Activated CD4-positive, alpha-beta T cell treated with anti-CD3 and anti-CD28 coated beads, Interleukin-2, amount 10 ng/mL, durations not matched to agents 7 days and 5 days (primary cell): ENCODE measurements around the gene SGK1. TPM values are rescaled to one million over a fixed set of nuclear protein-coding genes. Genes with fewer than 3 reads are reported as not detected.
"Not testable (repeated sequence)": the region's sequence is repeated elsewhere in the genome, so short reads cannot be mapped to it uniquely, and the experiment has no call there.

Experiments used
- CTCF ChIA-PET: fragments of 350-600 bp; sonication (Branson Sonifier 250); formaldehyde crosslinking; loops from one replicate; lab custom pipeline; 2021; ENCODE audit warnings: antibody characterized with exemption; lab: Charles Lee
- POLR2A ChIA-PET: fragments of 350-600 bp; sonication (Branson Sonifier 250); formaldehyde crosslinking; loops from one replicate; lab custom pipeline; 2021; ENCODE audit warnings: antibody characterized with exemption; lab: Charles Lee
- DNase-seq: peaks from one replicate; pipeline ENCODE4 v3.0.0-alpha.2; 2020
- H3K27ac Mint-ChIP-seq: one replicate; pipeline ENCODE4 v1.8.0; 2021; ENCODE audit warnings: mild to moderate bottlenecking, moderate library complexity, mixed read lengths
- H3K27me3 Mint-ChIP-seq: one replicate; pipeline ENCODE4 v1.8.0; 2021; ENCODE audit warnings: mixed read lengths
- H3K36me3 Mint-ChIP-seq: one replicate; pipeline ENCODE4 v1.8.0; 2021; ENCODE audit warnings: low read depth, mixed read lengths
- H3K4me1 Mint-ChIP-seq: one replicate; pipeline ENCODE4 v1.8.0; 2021; ENCODE audit warnings: mixed read lengths
- H3K4me3 Mint-ChIP-seq: one replicate; pipeline ENCODE4 v1.8.0; 2021; ENCODE audit warnings: mild to moderate bottlenecking, moderate library complexity, mixed read lengths
- H3K9me3 Mint-ChIP-seq: one replicate; pipeline ENCODE4 v1.8.0; 2021; ENCODE audit warnings: mixed read lengths
- total RNA-seq, 2 experiments: library from RNA; stranded (reverse); gene quantifications; one replicate each; pipeline ENCODE4 v1.2.3, GENCODE V29; 2021

SGK1 gene
- total RNA-seq, 2 experiments from 2014 or later = 12.1 to 12.8 TPM

GRCh38 chr6:134324141-134324540 lies 6.2 kb upstream of the SGK1 start:
- H3K9me3 Mint-ChIP-seq = peaks cover 12% of the 10 kb centered on the region
- H3K4me3 Mint-ChIP-seq = no peak overlapping the region
- no peak overlapping the region for H3K27ac Mint-ChIP-seq
- H3K4me1 Mint-ChIP-seq = no peaks in the 10 kb centered on the region
- CTCF ChIA-PET = interaction anchor here (0.7 to 0.9 kb wide), 2 partner anchors 10 to 11 kb away, joined by 3 read pairs; no protein-coding TSS in a partner anchor
- POLR2A ChIA-PET = no interaction called here
- H3K36me3 Mint-ChIP-seq = peaks cover 4% of the 10 kb centered on the region
- H3K27me3 Mint-ChIP-seq = peaks cover 8% of the 10 kb centered on the region
- no peak for DNase-seq

- Mint-ChIP-seq H3K27me3 (peaks cover 13% of the 10 kb centered on the region), H3K27ac (no peak overlapping the region), H3K4me3 (no peak overlapping the region), H3K9me3 (peaks cover 12% of the 10 kb centered on the region), H3K36me3 (peaks cover 4% of the 10 kb centered on the region), H3K4me1 (no peaks in the 10 kb centered on the region)
- ChIA-PET POLR2A (no interaction called here), CTCF (interaction anchor here (0.7 kb wide), 1 partner anchor 12 kb away, joined by 3 read pairs; no protein-coding TSS in a partner anchor)
- no peak for DNase-seq
Observed at GRCh38 chr6:134323698-134324097, 5.8 kb upstream of the SGK1 start.

- Mint-ChIP-seq H3K9me3 (peaks cover 12% of the 10 kb centered on the region), H3K4me3 (no peak overlapping the region), H3K4me1 (no peaks in the 10 kb centered on the region), H3K36me3 (peaks cover 4% of the 10 kb centered on the region), H3K27ac (no peak overlapping the region), H3K27me3 (peaks cover 14% of the 10 kb centered on the region)
- ChIA-PET CTCF (no interaction called here), POLR2A (interaction anchor here (0.6 kb wide), 1 partner anchor 307 kb away, joined by 7 read pairs; no protein-coding TSS in a partner anchor)
- no peak for DNase-seq
Observed at GRCh38 chr6:134323294-134323693, 5.4 kb upstream of the SGK1 start.

GRCh38 chr6:134322216-134322615 lies 4.3 kb upstream of the SGK1 start:
- H3K4me1 Mint-ChIP-seq = peaks cover 11% of the 10 kb centered on the region
- H3K36me3 Mint-ChIP-seq = peaks cover 4% of the 10 kb centered on the region
- H3K27me3 Mint-ChIP-seq = peaks cover 25% of the 10 kb centered on the region
- no peak for DNase-seq
- CTCF ChIA-PET = no interaction called here
- no peak overlapping the region for H3K4me3 Mint-ChIP-seq
- peaks cover 12% of the 10 kb centered on the region for H3K9me3 Mint-ChIP-seq
- POLR2A ChIA-PET = no interaction called here
- no peak overlapping the region for H3K27ac Mint-ChIP-seq

- H3K9me3 Mint-ChIP-seq = peaks cover 12% of the 10 kb centered on the region
- H3K36me3 Mint-ChIP-seq = peaks cover 4% of the 10 kb centered on the region
- no peak overlapping the region for H3K27ac Mint-ChIP-seq
- ChIA-PET POLR2A (no interaction called here), CTCF (interaction anchor here (0.7 kb wide), 1 partner anchor 336 kb away, joined by 4 read pairs; no protein-coding TSS in a partner anchor)
- no peak overlapping the region for H3K4me3 Mint-ChIP-seq
- H3K27me3 Mint-ChIP-seq = peaks cover 31% of the 10 kb centered on the region
- no peak for DNase-seq
- H3K4me1 Mint-ChIP-seq = peaks cover 15% of the 10 kb centered on the region
Observed at GRCh38 chr6:134321246-134321645, 3.3 kb upstream of the SGK1 start.

- H3K4me1 Mint-ChIP-seq = peaks cover 15% of the 10 kb centered on the region
- H3K36me3 Mint-ChIP-seq, DNase-seq, POLR2A ChIA-PET, H3K9me3 Mint-ChIP-seq, H3K4me3 Mint-ChIP-seq, CTCF ChIA-PET, H3K27ac Mint-ChIP-seq: not testable (repeated sequence)
- H3K27me3 Mint-ChIP-seq = peaks cover 38% of the 10 kb centered on the region
Observed at GRCh38 chr6:134319686-134320085, 1.8 kb upstream of the SGK1 start.

GRCh38 chr6:134318974-134319281 lies 1.0 kb upstream of the SGK1 start:
- peaks cover 39% of the 10 kb centered on the region for H3K27me3 Mint-ChIP-seq
- ChIA-PET POLR2A (no interaction called here), CTCF (no interaction called here)
- peaks cover 7% of the 10 kb centered on the region for H3K9me3 Mint-ChIP-seq
- no peak overlapping the region for H3K4me3 Mint-ChIP-seq
- H3K27ac Mint-ChIP-seq = no peak overlapping the region
- H3K36me3 Mint-ChIP-seq = peaks cover 4% of the 10 kb centered on the region
- peaks cover 15% of the 10 kb centered on the region for H3K4me1 Mint-ChIP-seq
- no peak for DNase-seq

- Mint-ChIP-seq H3K27me3 (peaks cover 42% of the 10 kb centered on the region), H3K36me3 (peaks cover 4% of the 10 kb centered on the region), H3K27ac (no peak overlapping the region), H3K9me3 (peaks cover 7% of the 10 kb centered on the region), H3K4me1 (peaks cover 16% of the 10 kb centered on the region), H3K4me3 (peak overlapping the region; percentile 75)
- DNase-seq = no peak
- ChIA-PET CTCF (interaction anchor here (0.8 to 1.9 kb wide), 3 partner anchors 8 to 35 kb away, joined by 3 to 4 read pairs (median 3); no protein-coding TSS in a partner anchor), POLR2A (no interaction called here)
Observed at GRCh38 chr6:134318236-134318973, 493 bp upstream of the SGK1 start.

- Mint-ChIP-seq H3K36me3 (peaks cover 4% of the 10 kb centered on the region), H3K4me1 (peaks cover 19% of the 10 kb centered on the region), H3K27ac (no peak overlapping the region)
Observed at GRCh38 chr6:134316733-134317431, 1.0 kb downstream of the SGK1 start.

GRCh38 chr6:134315974-134316441 lies 1.9 kb downstream of the SGK1 start:
- Mint-ChIP-seq H3K4me1 (peaks cover 19% of the 10 kb centered on the region), H3K9me3 (peaks cover 7% of the 10 kb centered on the region), H3K4me3 (no peak overlapping the region), H3K36me3 (peaks cover 4% of the 10 kb centered on the region), H3K27me3 (peaks cover 50% of the 10 kb centered on the region), H3K27ac (no peak overlapping the region)
- POLR2A ChIA-PET = no interaction called here
- CTCF ChIA-PET = interaction anchor here (0.8 kb wide), 1 partner anchor 10 kb away, joined by 5 read pairs; no protein-coding TSS in a partner anchor
- DNase-seq = peak; percentile 10

More at GRCh38 chr6:134316733-134317431, 1.0 kb downstream of the SGK1 start:
- POLR2A ChIA-PET = no interaction called here
- DNase-seq = no peak
- Mint-ChIP-seq H3K4me3 (peak overlapping the region; percentile 75), H3K9me3 (peaks cover 7% of the 10 kb centered on the region), H3K27me3 (peaks cover 48% of the 10 kb centered on the region)
- CTCF ChIA-PET = interaction anchor here (0.6 to 1.9 kb wide), 3 partner anchors 10 to 885 kb away, joined by 3 to 4 read pairs (median 4); no protein-coding TSS in a partner anchor

GRCh38 chr6:134315189-134315588 lies 2.7 kb downstream of the SGK1 start:
- peaks cover 4% of the 10 kb centered on the region for H3K36me3 Mint-ChIP-seq
- peaks cover 7% of the 10 kb centered on the region for H3K9me3 Mint-ChIP-seq
- DNase-seq = no peak
- CTCF ChIA-PET = interaction anchor here (0.8 to 1.4 kb wide), 2 partner anchors 9 to 19 kb away, joined by 5 read pairs; no protein-coding TSS in a partner anchor
- POLR2A ChIA-PET = no interaction called here
- no peak overlapping the region for H3K4me3 Mint-ChIP-seq
- peaks cover 50% of the 10 kb centered on the region for H3K27me3 Mint-ChIP-seq
- H3K4me1 Mint-ChIP-seq = peaks cover 19% of the 10 kb centered on the region
- no peak overlapping the region for H3K27ac Mint-ChIP-seq

- H3K9me3 Mint-ChIP-seq = no peaks in the 10 kb centered on the region
- H3K4me3 Mint-ChIP-seq = no peak overlapping the region
- POLR2A ChIA-PET = no interaction called here
- CTCF ChIA-PET = interaction anchor here (0.6 to 1.4 kb wide), 5 partner anchors 11 to 93 kb away, joined by 3 to 5 read pairs (median 3); no protein-coding TSS in a partner anchor
- DNase-seq = no peak
- H3K4me1 Mint-ChIP-seq = peaks cover 19% of the 10 kb centered on the region
- H3K36me3 Mint-ChIP-seq = no peaks in the 10 kb centered on the region
- H3K27me3 Mint-ChIP-seq = peaks cover 42% of the 10 kb centered on the region
- H3K27ac Mint-ChIP-seq = no peak overlapping the region
Observed at GRCh38 chr6:134314006-134314821, 3.7 kb downstream of the SGK1 start.
